GM21367 (cell line): Measurements from ENCODE around the gene DDX25.

ENCODE experiments used
- ATAC-seq: cut with Tn5 transposase; IDR thresholded peaks from one replicate; pipeline ENCODE4 v1.9.1; 2021; ENCODE audit not compliant: unreplicated experiment

DDX25 gene

GRCh38 chr11:125968354-125968753, 64.0 kb downstream of the DDX25 start:
- ATAC-seq = no peak

- no peak for ATAC-seq
These were observed 67.3 kb downstream of the DDX25 start for GRCh38 chr11:125971618-125972017.

- no peak for ATAC-seq
These were observed 70.0 kb downstream of the DDX25 start for GRCh38 chr11:125974284-125974683.

- no peak for ATAC-seq
These were observed 71.3 kb downstream of the DDX25 start for GRCh38 chr11:125975634-125976033.

- ATAC-seq = no peak
These were observed 71.8 kb downstream of the DDX25 start for GRCh38 chr11:125976156-125976555.

- no peak for ATAC-seq
These were observed 73.0 kb downstream of the DDX25 start for GRCh38 chr11:125977333-125977732.

- no peak for ATAC-seq
These were observed 73.9 kb downstream of the DDX25 start for GRCh38 chr11:125978181-125978716.
